Kidney epithelial cell (primary cell): ENCODE measurements around the gene MR1. TPM values are rescaled to one million over a fixed set of nuclear protein-coding genes. Genes with fewer than 3 reads are reported as not detected.
A peak's percentile ranks its signal among the peaks of the same experiment; 100 is the strongest.

Experiments used
- DNase-seq: peaks from one replicate; pipeline ENCODE4 v3.0.0-alpha.2; 2010; ENCODE audit warnings: low read depth
- H3K27me3 ChIP-seq: 2 replicates; pipeline ENCODE4 v1.6.0; 2011; ENCODE audit warnings: low read length; ENCODE audit not compliant: control insufficient read depth, insufficient read depth
- H3K36me3 ChIP-seq: 2 replicates; pipeline ENCODE4 v1.5.1; 2011; ENCODE audit warnings: low read length; ENCODE audit not compliant: control insufficient read depth, insufficient read depth
- H3K4me3 ChIP-seq: 2 replicates; pipeline ENCODE4 v1.5.1; 2011; ENCODE audit warnings: low read depth, mild to moderate bottlenecking, control low read depth, low read length
- total RNA-seq: library from RNA; depleted of rRNA; stranded (reverse); fragments of >200 nt; gene quantifications from 2 replicates; pipeline ENCODE4 v1.2.3, GENCODE V29; 2015
- TF ChIP-seq, protein P1 (sequence below): IDR thresholded peaks from 2 replicates; pipeline ENCODE4 v1.5.1; 2011; ENCODE audit warnings: mild to moderate bottlenecking, moderate library complexity, low read length, control low read depth, inconsistent platforms; ENCODE audit not compliant: insufficient read depth, poor library complexity, severe bottlenecking

Gene MR1
- total RNA-seq, 1 donor from 2014 or later = 2.5 TPM

DNA sequence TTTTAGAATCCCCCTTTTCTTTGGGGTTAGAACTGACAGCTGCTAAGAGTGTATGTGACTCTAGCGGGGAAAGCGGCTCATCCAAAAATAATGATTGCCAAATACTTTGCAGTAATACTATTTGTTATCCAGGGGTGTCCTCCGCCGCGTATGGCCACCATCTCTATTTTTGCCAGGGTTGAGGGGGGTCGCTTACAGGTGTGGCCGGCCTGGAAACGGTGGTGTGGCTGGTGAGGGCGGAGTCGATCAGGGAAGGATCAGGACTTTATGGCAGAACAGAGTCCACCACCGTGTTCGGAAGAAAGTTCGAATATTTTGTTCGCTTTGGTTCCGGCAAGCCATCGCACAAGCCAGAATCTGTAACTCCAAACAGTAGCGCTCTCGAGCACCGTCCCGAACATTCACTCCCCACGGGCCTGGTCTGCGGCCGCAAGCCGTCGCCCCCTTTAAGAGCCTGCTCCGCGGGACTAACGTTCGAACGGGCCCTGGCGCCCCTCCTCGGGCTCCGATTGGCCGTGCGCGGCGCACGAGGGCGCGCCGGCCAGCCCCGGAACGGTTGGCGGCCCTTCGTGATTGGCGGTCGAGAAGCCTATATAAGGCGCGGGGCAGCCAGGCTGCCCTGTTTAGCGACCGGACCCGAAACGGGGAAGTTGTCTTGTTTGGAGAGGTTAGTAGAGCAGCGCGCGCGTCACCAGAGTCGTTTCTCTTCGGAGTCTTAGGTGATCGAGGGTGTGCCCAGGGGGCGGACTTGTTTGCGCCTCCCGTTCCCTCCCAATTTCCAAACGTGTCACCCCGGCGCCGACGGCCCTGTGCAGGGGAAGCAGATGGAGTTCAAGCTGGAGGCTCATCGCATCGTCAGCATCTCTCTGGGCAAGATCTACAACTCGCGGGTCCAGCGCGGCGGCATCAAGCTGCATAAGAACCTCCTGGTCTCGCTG lies 54.6 kb downstream of the MR1 start, which contains the start of gene IER5:
Gene IER5 (plus strand): TSS at position 622 of the 938 bp plus-strand sequence. CDS start 203 bp downstream, at position 825.
- H3K4me3 ChIP-seq = peak within 1 kb of the TSS; percentile 63
- H3K36me3 ChIP-seq = no peaks in the 10 kb centered on the region
- TF ChIP-seq, protein P1, sequence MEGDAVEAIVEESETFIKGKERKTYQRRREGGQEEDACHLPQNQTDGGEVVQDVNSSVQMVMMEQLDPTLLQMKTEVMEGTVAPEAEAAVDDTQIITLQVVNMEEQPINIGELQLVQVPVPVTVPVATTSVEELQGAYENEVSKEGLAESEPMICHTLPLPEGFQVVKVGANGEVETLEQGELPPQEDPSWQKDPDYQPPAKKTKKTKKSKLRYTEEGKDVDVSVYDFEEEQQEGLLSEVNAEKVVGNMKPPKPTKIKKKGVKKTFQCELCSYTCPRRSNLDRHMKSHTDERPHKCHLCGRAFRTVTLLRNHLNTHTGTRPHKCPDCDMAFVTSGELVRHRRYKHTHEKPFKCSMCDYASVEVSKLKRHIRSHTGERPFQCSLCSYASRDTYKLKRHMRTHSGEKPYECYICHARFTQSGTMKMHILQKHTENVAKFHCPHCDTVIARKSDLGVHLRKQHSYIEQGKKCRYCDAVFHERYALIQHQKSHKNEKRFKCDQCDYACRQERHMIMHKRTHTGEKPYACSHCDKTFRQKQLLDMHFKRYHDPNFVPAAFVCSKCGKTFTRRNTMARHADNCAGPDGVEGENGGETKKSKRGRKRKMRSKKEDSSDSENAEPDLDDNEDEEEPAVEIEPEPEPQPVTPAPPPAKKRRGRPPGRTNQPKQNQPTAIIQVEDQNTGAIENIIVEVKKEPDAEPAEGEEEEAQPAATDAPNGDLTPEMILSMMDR = no peak
- no peak for DNase-seq
- no peaks in the 10 kb centered on the region for H3K27me3 ChIP-seq

DNA sequence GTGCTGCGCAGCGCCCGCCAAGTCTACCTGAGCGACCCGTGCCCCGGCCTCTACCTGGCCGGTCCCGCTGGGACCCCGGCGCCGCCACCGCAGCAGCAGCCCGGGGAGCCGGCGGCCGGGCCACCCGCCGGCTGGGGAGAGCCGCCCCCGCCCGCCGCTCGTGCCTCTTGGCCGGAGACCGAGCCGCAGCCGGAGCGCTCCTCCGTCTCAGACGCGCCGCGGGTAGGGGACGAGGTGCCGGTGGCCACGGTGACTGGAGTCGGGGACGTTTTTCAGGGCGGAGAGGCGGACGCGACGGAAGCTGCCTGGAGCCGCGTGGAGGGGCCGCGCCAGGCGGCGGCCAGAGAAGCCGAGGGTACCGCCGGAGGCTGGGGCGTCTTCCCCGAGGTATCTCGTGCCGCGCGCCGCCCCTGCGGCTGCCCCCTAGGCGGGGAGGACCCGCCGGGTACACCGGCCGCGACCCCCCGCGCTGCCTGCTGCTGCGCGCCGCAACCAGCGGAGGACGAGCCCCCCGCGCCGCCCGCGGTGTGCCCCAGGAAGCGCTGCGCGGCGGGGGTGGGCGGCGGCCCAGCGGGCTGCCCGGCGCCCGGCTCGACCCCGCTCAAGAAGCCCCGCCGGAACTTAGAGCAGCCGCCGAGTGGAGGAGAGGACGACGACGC lies 55.4 kb downstream of the MR1 start:
- Histone ChIP-seq H3K36me3 (no peaks in the 10 kb centered on the region), H3K4me3 (peak overlapping the region; percentile 63), H3K27me3 (no peaks in the 10 kb centered on the region)
- no peak for DNase-seq
- TF ChIP-seq, protein P1 = no peak

DNA sequence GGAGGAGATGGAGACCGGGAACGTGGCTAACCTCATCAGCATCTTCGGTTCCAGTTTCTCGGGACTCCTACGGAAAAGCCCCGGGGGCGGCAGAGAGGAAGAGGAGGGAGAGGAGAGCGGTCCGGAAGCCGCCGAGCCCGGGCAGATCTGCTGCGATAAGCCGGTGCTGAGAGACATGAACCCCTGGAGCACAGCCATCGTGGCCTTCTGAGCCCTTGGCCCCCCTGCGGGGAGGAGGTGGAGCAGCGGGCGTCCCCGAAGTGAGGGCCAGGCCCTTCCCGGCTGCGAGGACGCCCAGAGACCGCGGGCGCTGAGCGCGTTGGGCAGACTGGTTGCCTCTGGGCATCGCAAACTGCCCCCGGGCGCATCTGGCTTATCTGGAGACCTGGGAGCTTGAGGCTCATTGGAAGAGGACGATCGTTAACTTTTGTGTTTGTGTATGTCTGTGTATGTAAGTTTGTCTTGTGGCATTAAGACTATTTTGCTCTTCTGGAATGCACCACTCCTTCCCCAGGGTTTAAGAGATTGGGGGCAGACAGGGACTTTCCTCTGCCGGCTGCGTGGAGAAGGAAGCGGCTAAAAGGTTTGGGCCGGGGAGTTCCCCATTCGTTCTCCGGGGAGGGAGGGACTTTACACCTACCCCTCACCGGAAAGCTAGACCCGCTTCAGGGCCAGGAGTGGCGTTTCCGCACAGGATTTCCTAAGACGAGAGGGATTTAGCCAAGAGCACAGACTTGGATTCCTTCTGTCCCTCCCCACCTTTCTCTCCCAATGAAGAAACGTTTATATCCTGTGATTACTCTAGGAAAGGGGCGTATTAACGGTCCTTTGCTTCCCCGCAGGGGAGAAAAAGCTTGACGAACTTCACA lies 56.1 kb downstream of the MR1 start:
- peak overlapping the region; percentile 63 for H3K4me3 ChIP-seq
- no peak for DNase-seq
- H3K36me3 ChIP-seq = no peaks in the 10 kb centered on the region
- H3K27me3 ChIP-seq = no peaks in the 10 kb centered on the region
- TF ChIP-seq, protein P1 = no peak

DNA sequence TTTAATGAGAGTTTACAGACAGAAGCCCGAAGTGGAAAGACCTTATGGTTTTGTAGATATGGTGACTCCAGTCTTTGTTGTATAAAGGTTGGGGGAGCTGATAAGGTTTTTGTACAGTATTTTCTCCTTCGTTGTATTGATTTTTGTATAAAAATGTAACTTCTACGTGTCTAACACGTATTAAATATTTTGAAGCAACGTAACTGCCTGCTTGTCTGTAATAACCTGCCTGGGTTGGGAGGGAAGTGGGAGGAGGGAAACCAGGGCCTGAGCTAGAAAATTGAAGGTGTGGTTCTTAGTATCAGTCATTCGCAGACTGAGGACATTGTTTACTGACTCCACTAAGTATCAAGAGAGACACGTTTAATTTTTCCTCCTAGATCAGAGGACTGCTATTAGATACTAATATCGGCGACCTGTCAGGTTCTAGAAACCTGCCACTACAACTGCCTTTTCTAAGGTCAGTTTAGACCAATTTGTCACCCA lies 56.9 kb downstream of the MR1 start:
- TF ChIP-seq, protein P1 = no peak
- no peak for DNase-seq
- H3K36me3 ChIP-seq = no peaks in the 10 kb centered on the region

DNA sequence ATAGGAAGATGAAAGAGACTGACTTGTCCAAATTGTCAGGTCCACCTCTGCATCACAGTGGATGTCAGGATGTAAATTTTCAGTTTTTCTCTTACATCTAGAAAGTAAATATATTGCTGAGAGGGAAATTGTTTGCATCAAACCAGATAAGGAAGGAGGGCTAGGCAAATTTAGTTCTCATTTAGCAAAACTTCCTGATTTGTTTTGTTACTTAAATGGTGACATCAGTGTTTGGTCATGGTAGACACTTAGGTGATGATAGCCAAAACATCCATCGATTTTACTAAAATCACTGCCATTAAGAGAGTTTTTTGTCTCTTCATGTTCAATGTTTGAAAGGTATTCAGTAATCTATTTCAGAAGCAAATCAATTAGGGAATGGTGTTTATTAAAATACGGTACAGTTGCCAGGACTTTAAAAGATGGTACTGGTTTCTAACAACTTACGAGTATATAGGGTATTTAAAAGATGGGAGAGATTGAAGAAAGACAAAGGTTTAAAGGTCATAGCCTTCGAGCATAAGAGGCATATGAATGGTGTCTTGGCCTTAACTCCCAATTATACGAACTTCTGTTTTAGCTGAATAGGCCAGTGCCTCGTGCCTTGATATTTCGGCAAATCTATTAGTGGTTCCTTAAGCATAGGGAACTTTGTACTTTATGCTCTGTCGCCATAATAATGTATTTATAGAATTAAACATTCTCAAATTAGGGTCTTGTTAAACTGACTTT lies 57.7 kb downstream of the MR1 start:
- TF ChIP-seq, protein P1 = no peak
- Histone ChIP-seq H3K27me3 (no peaks in the 10 kb centered on the region), H3K36me3 (no peaks in the 10 kb centered on the region), H3K4me3 (peak overlapping the region; percentile 63)
- DNase-seq = no peak

More for the DNA sequence above, 56.9 kb downstream of the MR1 start:
- H3K4me3 ChIP-seq = peak overlapping the region; percentile 63
- H3K27me3 ChIP-seq = no peaks in the 10 kb centered on the region
